HCT116 (cell line): Measurements from ENCODE around the gene LMOD3. TPM values are rescaled to one million over a fixed set of nuclear protein-coding genes. Genes with fewer than 3 reads are reported as not detected.

Experiments
- ATAC-seq: fragments of 200-7000 bp; cut with Tn5 transposase; 2 replicates; pipeline ENCODE4 v1.9.1; 2020; ENCODE audit warnings: mild to moderate bottlenecking, moderate library complexity
- BruUV-seq: library from RNA; stranded (reverse); fragments of 400-500 nt; replicated peaks from 2 replicates; lab custom pipeline; 2021; lab: Mats Ljungman, UMichigan
- CTCF ChIA-PET: fragments of 300-600 bp; sonication (Branson Sonifier 250); formaldehyde crosslinking; loops from one replicate; lab custom pipeline; 2021; ENCODE audit warnings: antibody characterized with exemption; lab: Charles Lee
- POLR2A ChIA-PET: fragments of 300-600, 350-600 bp; sonication (Branson Sonifier 250); formaldehyde crosslinking; loops from one replicate; lab custom pipeline; 2021; ENCODE audit warnings: antibody characterized with exemption; lab: Charles Lee
- RAD21 ChIA-PET, 2 experiments: fragments of 300-600 bp; sonication (Branson Sonifier 250); formaldehyde crosslinking; loops; one replicate each; lab custom pipeline; 2023; ENCODE audit warnings: low total read pairs in 2 of 2; ENCODE audit not compliant: uncharacterized antibody in 2 of 2, unreplicated experiment in 2 of 2, low non-redundant PET in 1 of 2; lab: Charles Lee
- DNase-seq: peaks from one replicate; pipeline ENCODE4 v3.0.0-alpha.2; 2010; ENCODE audit warnings: low read depth, low spot score
- H2AFZ ChIP-seq: fragments of 200-600 bp; shearing (Covaris generic), sonication (generic); 2 replicates; pipeline ENCODE4 v1.6.1; 2017; ENCODE audit warnings: low read depth, mixed run types, mixed read lengths, antibody characterized with exemption, low read length; ENCODE audit not compliant: poor library complexity, severe bottlenecking
- H3K27ac ChIP-seq: 2 replicates; pipeline ENCODE4 v1.5.1; 2012; ENCODE audit warnings: low read depth, low read length
- H3K27me3 ChIP-seq: fragments of 200-600 bp; sonication (generic); 2 replicates; pipeline ENCODE4 v1.6.1; 2016; ENCODE audit warnings: mixed run types, low read length, mixed read lengths; ENCODE audit not compliant: insufficient read depth
- H3K36me3 ChIP-seq, 2 experiments: fragments of 200-500 bp in 1 of 2; fragments of 200-600 bp in 1 of 2; sonication (Bioruptor generic) in 1 of 2; sonication (generic) in 1 of 2; 2 replicates each; pipeline versions ENCODE4 v1.5.1 to v1.6.1; 2014 to 2016; ENCODE audit warnings: low read length in 2 of 2, inconsistent platforms in 1 of 2, mixed read lengths in 1 of 2, mixed run types in 1 of 2; ENCODE audit not compliant: insufficient read depth in 2 of 2, control insufficient read depth in 1 of 2
- H3K4me1 ChIP-seq, 2 experiments: fragments of 200-600 bp in 1 of 2; sonication (generic) in 1 of 2; 2 replicates each; pipeline versions ENCODE4 v1.5.1 to v1.6.1; 2012 to 2017; ENCODE audit warnings: low read length in 2 of 2, inconsistent platforms in 1 of 2, mild to moderate bottlenecking in 1 of 2, mixed read lengths in 1 of 2, mixed run types in 1 of 2, moderate library complexity in 1 of 2; ENCODE audit not compliant: insufficient read depth in 2 of 2, control insufficient read depth in 1 of 2
- H3K4me2 ChIP-seq: fragments of 200-600 bp; sonication (generic); 2 replicates; pipeline ENCODE4 v1.6.1; 2017; ENCODE audit warnings: mixed run types, low read length, mixed read lengths
- H3K4me3 ChIP-seq, 2 experiments: fragments of 200-600 bp in 1 of 2; sonication (generic) in 1 of 2; replicated peaks in 1 of 2; 2 replicates each; pipeline ENCODE4 v1.5.1; 2011 to 2016; ENCODE audit warnings: low read length in 2 of 2, control low read depth in 1 of 2, low read depth in 1 of 2, mild to moderate bottlenecking in 1 of 2, mixed read lengths in 1 of 2, mixed run types in 1 of 2
- H3K79me2 ChIP-seq: fragments of 200-600 bp; sonication (generic); 2 replicates; pipeline ENCODE4 v1.6.1; 2017; ENCODE audit warnings: mild to moderate bottlenecking, mixed run types, low read length, moderate library complexity, mixed read lengths; ENCODE audit not compliant: insufficient read depth
- H3K9ac ChIP-seq: fragments of 200-600 bp; sonication (generic); 2 replicates; pipeline ENCODE4 v1.6.1; 2016; ENCODE audit warnings: low read length, mixed read lengths
- H3K9me2 ChIP-seq: fragments of 200-600 bp; sonication (generic), shearing (Covaris generic); 2 replicates; pipeline ENCODE4 v1.6.1; 2017; ENCODE audit warnings: mixed run types, mild to moderate bottlenecking, moderate library complexity; ENCODE audit not compliant: insufficient read depth
- H3K9me3 ChIP-seq, 2 experiments: fragments of 200-500 bp in 1 of 2; fragments of 200-600 bp in 1 of 2; sonication (Bioruptor generic) in 1 of 2; sonication (generic) in 1 of 2; 2 replicates each; pipeline ENCODE4 v1.6.1; 2014 to 2017; ENCODE audit warnings: low read length in 2 of 2, mixed read lengths in 2 of 2, inconsistent platforms in 1 of 2, low read depth in 1 of 2, mild to moderate bottlenecking in 1 of 2, mixed run types in 1 of 2, moderate library complexity in 1 of 2; ENCODE audit not compliant: control insufficient read depth in 1 of 2, insufficient read depth in 1 of 2
- H4K20me1 ChIP-seq: fragments of 200-600 bp; sonication (generic), shearing (Covaris generic); 2 replicates; pipeline ENCODE4 v1.6.1; 2017; ENCODE audit warnings: mixed run types, mild to moderate bottlenecking, moderate library complexity; ENCODE audit not compliant: insufficient read depth
- CTCF ChIP-seq, 3 experiments: fragments of 200-600 bp in 1 of 3; sonication (generic) in 1 of 3; IDR thresholded peaks in 2 of 3; conservative IDR thresholded peaks in 1 of 3; 2 replicates each; pipeline ENCODE4 v1.5.1; 2012 to 2017; ENCODE audit warnings: low read depth in 2 of 3, low read length in 2 of 3, antibody characterized with exemption in 1 of 3, borderline replicate concordance in 1 of 3, control low read depth in 1 of 3, mild to moderate bottlenecking in 1 of 3, mixed read lengths in 1 of 3, mixed run types in 1 of 3, moderate library complexity in 1 of 3; ENCODE audit not compliant: insufficient read depth in 1 of 3
- FOSL1 ChIP-seq: IDR thresholded peaks from 2 replicates; pipeline ENCODE4 v1.6.1; 2012; ENCODE audit warnings: low read depth
- MAX ChIP-seq: IDR thresholded peaks from 2 replicates; pipeline ENCODE4 v1.6.1; 2012
- REST ChIP-seq: IDR thresholded peaks from 2 replicates; pipeline ENCODE4 v1.6.1; 2012; ENCODE audit warnings: low read depth
- TCF7L2 ChIP-seq: IDR thresholded peaks from 2 replicates; pipeline ENCODE4 v1.7.0; 2011; ENCODE audit warnings: borderline replicate concordance, inconsistent platforms; ENCODE audit not compliant: insufficient read depth, insufficient read length; ENCODE audit errors: extremely low read depth
- ZNF274 ChIP-seq: fragments of 200-500 bp; sonication (Bioruptor generic); IDR thresholded peaks from 2 replicates; pipeline ENCODE4 v1.6.1; 2014; ENCODE audit warnings: mild to moderate bottlenecking, low read depth, low read length, inconsistent platforms
- intact Hi-C: fragments of 100-400 bp; cut with micrococcal nuclease; formaldehyde crosslinking; loops from 2 replicates; pipeline ENCODE4 v1.10.0; 2022
- total RNA-seq: library from RNA; stranded (reverse); gene quantifications from one replicate; pipeline ENCODE4 v1.2.1, GENCODE V29; 2021; ENCODE audit not compliant: unreplicated experiment

LMOD3 gene
- total RNA-seq, 1 experiment from 2014 or later = not detected

GRCh38 chr3:69149586-69149985 is 27.2 kb upstream of the LMOD3 start:
- TF ChIP-seq REST = no peak
- no peak for TF ChIP-seq CTCF (IDR thresholded peaks at IDR 0.05 in 2 of 3, conservative IDR thresholded peaks at IDR 0.05 in 1 of 3; ENCODE audit: borderline replicate concordance in 1 of 3, insufficient read depth in 1 of 3, low read depth in 2 of 3, low read length in 2 of 3)
- no peak for TF ChIP-seq ZNF274
- no peak for TF ChIP-seq FOSL1
- TF ChIP-seq TCF7L2 = no peak
- no peak for TF ChIP-seq MAX
- TF ChIP-seq, all 23 proteins: peak for 0
- Histone ChIP-seq H3K27me3 (peaks cover 7% of the 10 kb centered on the region; the same call in 1 of the 2 replicates), H3K9me3 (no peaks in the 10 kb centered on the region), H3K4me1 (no peaks in the 10 kb centered on the region), H3K9me2 (no peaks in the 10 kb centered on the region), H4K20me1 (no peaks in the 10 kb centered on the region), H3K4me2 (no peak overlapping the region), H3K79me2 (no peaks in the 10 kb centered on the region), H3K27ac (no peak overlapping the region), H2AFZ (no peak overlapping the region), H3K9ac (no peak overlapping the region), H3K36me3 (no peaks in the 10 kb centered on the region), H3K4me3 (no peak overlapping the region)
- RAD21 ChIA-PET = no interaction called here
- no TSS peak for BruUV-seq
- CTCF ChIA-PET = interaction anchor here (0.9 kb wide), 1 partner anchor 29 kb away, joined by 3 read pairs; no protein-coding TSS in a partner anchor
- POLR2A ChIA-PET = no interaction called here
- no peak for ATAC-seq
- no peak for DNase-seq
- intact Hi-C loops = no loop called here
